ENCODE data around the gene VPS26B.

The VPS26B gene

GRCh38 chr11:134260503-134260902, 36.0 kb downstream of the VPS26B start:
- Histone ChIP-seq H3K27ac (ENCODE audit: low read depth, low read length) (no peak overlapping the region), H2AFZ (ENCODE audit: low read length, unreplicated experiment) (no peak overlapping the region), H3K4me3 (ENCODE audit: low read depth, low read length) (no peak overlapping the region), H3K4me1 (ENCODE audit: control insufficient read depth, insufficient read depth, low read length, unreplicated experiment) (no peaks in the 10 kb centered on the region), H3K79me2 (ENCODE audit: control insufficient read depth, insufficient read depth, low read length, unreplicated experiment) (no peaks in the 10 kb centered on the region), H3K36me3 (ENCODE audit: insufficient read depth, low read length) (0 out of 2 replicates have a peak, but pooled peaks cover 4% of the 10 kb centered on the region), H3K27me3 (ENCODE audit: insufficient read depth, low read length) (no peaks in the 10 kb centered on the region)

- Histone ChIP-seq H3K4me1 (ENCODE audit: control insufficient read depth, insufficient read depth, low read length, unreplicated experiment) (no peaks in the 10 kb centered on the region), H3K79me2 (ENCODE audit: control insufficient read depth, insufficient read depth, low read length, unreplicated experiment) (no peaks in the 10 kb centered on the region), H2AFZ (ENCODE audit: low read length, unreplicated experiment) (no peak overlapping the region), H3K27ac (ENCODE audit: low read depth, low read length) (no peak overlapping the region), H3K4me3 (ENCODE audit: low read depth, low read length) (no peak overlapping the region), H3K27me3 (ENCODE audit: insufficient read depth, low read length) (no peaks in the 10 kb centered on the region), H3K36me3 (ENCODE audit: insufficient read depth, low read length) (0 out of 2 replicates have a peak, but pooled peaks cover 4% of the 10 kb centered on the region)
Measured at GRCh38 chr11:134260983-134261382, 36.5 kb downstream of the VPS26B start.

- no peaks in the 10 kb centered on the region for H3K79me2 ChIP-seq (ENCODE audit: control insufficient read depth, insufficient read depth, low read length, unreplicated experiment)
- no peak overlapping the region for H3K4me3 ChIP-seq (ENCODE audit: low read depth, low read length)
- H3K4me1 ChIP-seq (ENCODE audit: control insufficient read depth, insufficient read depth, low read length, unreplicated experiment): peaks cover 5% of the 10 kb centered on the region
- H3K36me3 ChIP-seq (ENCODE audit: insufficient read depth, low read length): 0 out of 2 replicates have a peak, but pooled peaks cover 4% of the 10 kb centered on the region
- H3K27ac ChIP-seq (ENCODE audit: low read depth, low read length): no peak overlapping the region
- H3K27me3 ChIP-seq (ENCODE audit: insufficient read depth, low read length): no peaks in the 10 kb centered on the region
- no peak overlapping the region for H2AFZ ChIP-seq (ENCODE audit: low read length, unreplicated experiment)
Measured at GRCh38 chr11:134261626-134262488, 37.4 kb downstream of the VPS26B start.

- H2AFZ ChIP-seq (ENCODE audit: low read length, unreplicated experiment): no peak overlapping the region
- H3K4me1 ChIP-seq (ENCODE audit: control insufficient read depth, insufficient read depth, low read length, unreplicated experiment): peaks cover 5% of the 10 kb centered on the region
- H3K27ac ChIP-seq (ENCODE audit: low read depth, low read length): no peak overlapping the region
- H3K4me3 ChIP-seq (ENCODE audit: low read depth, low read length): no peak overlapping the region
- H3K36me3 ChIP-seq (ENCODE audit: insufficient read depth, low read length): no peaks in the 10 kb centered on the region
- no peaks in the 10 kb centered on the region for H3K27me3 ChIP-seq (ENCODE audit: insufficient read depth, low read length)
- H3K79me2 ChIP-seq (ENCODE audit: control insufficient read depth, insufficient read depth, low read length, unreplicated experiment): no peaks in the 10 kb centered on the region
Measured at GRCh38 chr11:134264966-134265764, 40.7 kb downstream of the VPS26B start.

- H3K27ac ChIP-seq (ENCODE audit: low read depth, low read length): no peak overlapping the region
- H3K4me1 ChIP-seq (ENCODE audit: control insufficient read depth, insufficient read depth, low read length, unreplicated experiment): peaks cover 5% of the 10 kb centered on the region
- no peak overlapping the region for H2AFZ ChIP-seq (ENCODE audit: low read length, unreplicated experiment)
- no peak overlapping the region for H3K4me3 ChIP-seq (ENCODE audit: low read depth, low read length)
- H3K36me3 ChIP-seq (ENCODE audit: insufficient read depth, low read length): no peaks in the 10 kb centered on the region
- no peaks in the 10 kb centered on the region for H3K79me2 ChIP-seq (ENCODE audit: control insufficient read depth, insufficient read depth, low read length, unreplicated experiment)
- H3K27me3 ChIP-seq (ENCODE audit: insufficient read depth, low read length): peaks cover 7% of the 10 kb centered on the region
Measured at GRCh38 chr11:134266440-134266839, 42.0 kb downstream of the VPS26B start.

GRCh38 chr11:134266841-134267251, 42.4 kb downstream of the VPS26B start:
- Histone ChIP-seq H3K36me3 (ENCODE audit: insufficient read depth, low read length) (no peaks in the 10 kb centered on the region), H2AFZ (ENCODE audit: low read length, unreplicated experiment) (no peak overlapping the region), H3K27me3 (ENCODE audit: insufficient read depth, low read length) (peaks cover 11% of the 10 kb centered on the region), H3K4me1 (ENCODE audit: control insufficient read depth, insufficient read depth, low read length, unreplicated experiment) (peaks cover 5% of the 10 kb centered on the region), H3K27ac (ENCODE audit: low read depth, low read length) (no peak overlapping the region), H3K79me2 (ENCODE audit: control insufficient read depth, insufficient read depth, low read length, unreplicated experiment) (no peaks in the 10 kb centered on the region), H3K4me3 (ENCODE audit: low read depth, low read length) (no peak overlapping the region)

- H3K27me3 ChIP-seq (ENCODE audit: insufficient read depth, low read length): peaks cover 17% of the 10 kb centered on the region
- H2AFZ ChIP-seq (ENCODE audit: low read length, unreplicated experiment): no peak overlapping the region
- H3K36me3 ChIP-seq (ENCODE audit: insufficient read depth, low read length): no peaks in the 10 kb centered on the region
Measured at GRCh38 chr11:134267461-134267860, 43.0 kb downstream of the VPS26B start.

GRCh38 chr11:134267966-134268365, 43.5 kb downstream of the VPS26B start:
- H3K36me3 ChIP-seq (ENCODE audit: insufficient read depth, low read length): no peaks in the 10 kb centered on the region
- H2AFZ ChIP-seq (ENCODE audit: low read length, unreplicated experiment): no peak overlapping the region
- no peaks in the 10 kb centered on the region for H3K79me2 ChIP-seq (ENCODE audit: control insufficient read depth, insufficient read depth, low read length, unreplicated experiment)
- peaks cover 23% of the 10 kb centered on the region for H3K27me3 ChIP-seq (ENCODE audit: insufficient read depth, low read length)
- H3K27ac ChIP-seq (ENCODE audit: low read depth, low read length): no peak overlapping the region
- H3K4me1 ChIP-seq (ENCODE audit: control insufficient read depth, insufficient read depth, low read length, unreplicated experiment): peaks cover 5% of the 10 kb centered on the region
- no peak overlapping the region for H3K4me3 ChIP-seq (ENCODE audit: low read depth, low read length)

More at GRCh38 chr11:134267461-134267860, 43.0 kb downstream of the VPS26B start:
- Histone ChIP-seq H3K79me2 (ENCODE audit: control insufficient read depth, insufficient read depth, low read length, unreplicated experiment) (no peaks in the 10 kb centered on the region), H3K27ac (ENCODE audit: low read depth, low read length) (no peak overlapping the region), H3K4me1 (ENCODE audit: control insufficient read depth, insufficient read depth, low read length, unreplicated experiment) (peaks cover 5% of the 10 kb centered on the region), H3K4me3 (ENCODE audit: low read depth, low read length) (no peak overlapping the region)

- Histone ChIP-seq H3K27me3 (ENCODE audit: insufficient read depth, low read length) (peaks cover 46% of the 10 kb centered on the region), H2AFZ (ENCODE audit: low read length, unreplicated experiment) (no peak overlapping the region), H3K79me2 (ENCODE audit: control insufficient read depth, insufficient read depth, low read length, unreplicated experiment) (no peaks in the 10 kb centered on the region), H3K36me3 (ENCODE audit: insufficient read depth, low read length) (no peaks in the 10 kb centered on the region), H3K4me1 (ENCODE audit: control insufficient read depth, insufficient read depth, low read length, unreplicated experiment) (peaks cover 5% of the 10 kb centered on the region), H3K27ac (ENCODE audit: low read depth, low read length) (no peak overlapping the region), H3K4me3 (ENCODE audit: low read depth, low read length) (no peak overlapping the region)
Measured at GRCh38 chr11:134270250-134270714, 45.8 kb downstream of the VPS26B start.

GRCh38 chr11:134271978-134272377, 47.5 kb downstream of the VPS26B start:
- H3K36me3 ChIP-seq (ENCODE audit: insufficient read depth, low read length): no peaks in the 10 kb centered on the region
- no peak overlapping the region for H3K27ac ChIP-seq (ENCODE audit: low read depth, low read length)
- H3K4me1 ChIP-seq (ENCODE audit: control insufficient read depth, insufficient read depth, low read length, unreplicated experiment): no peaks in the 10 kb centered on the region
- no peaks in the 10 kb centered on the region for H3K79me2 ChIP-seq (ENCODE audit: control insufficient read depth, insufficient read depth, low read length, unreplicated experiment)
- H3K27me3 ChIP-seq (ENCODE audit: insufficient read depth, low read length): peaks cover 63% of the 10 kb centered on the region
- no peak overlapping the region for H3K4me3 ChIP-seq (ENCODE audit: low read depth, low read length)
- no peak overlapping the region for H2AFZ ChIP-seq (ENCODE audit: low read length, unreplicated experiment)

Measured in ACC112 (cell line).